Globus pallidus (tissue), 1 donor: ENCODE data around the gene CCBE1.
"Not testable (repeated sequence)": the region's sequence is repeated elsewhere in the genome, so short reads cannot be mapped to it uniquely, and the experiment has no call there.

Experiments
- DNase-seq: peaks from one replicate; pipeline ENCODE4 v3.0.0-alpha.2; 2015; ENCODE audit warnings: low spot score

The CCBE1 gene

GRCh38 chr18:59655676-59656075 lies 41.5 kb downstream of the CCBE1 start:
- DNase-seq, result no peak

DNA sequence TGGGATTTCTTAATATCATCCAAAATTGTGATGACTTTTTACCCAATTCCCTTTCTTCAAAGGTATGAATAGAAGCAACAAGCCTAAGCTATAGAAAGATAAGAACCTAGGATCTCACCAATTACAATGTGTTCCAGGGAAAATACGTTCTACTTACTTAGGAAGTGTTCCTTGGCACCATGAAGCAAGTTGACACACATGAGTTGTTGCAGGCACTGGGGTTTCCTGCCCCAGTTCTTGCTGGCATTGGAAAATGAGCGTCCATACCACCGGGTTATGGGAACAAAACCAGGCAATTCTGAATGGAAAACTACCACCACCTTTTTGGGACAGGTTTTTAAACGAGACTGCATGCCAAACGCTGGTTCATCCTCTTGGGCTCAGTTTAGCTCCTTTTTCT lies 46.2 kb downstream of the CCBE1 start:
- DNase-seq, result no peak

- DNase-seq, result no peak
These were observed 46.9 kb downstream of the CCBE1 start for GRCh38 chr18:59650266-59650820.

DNA sequence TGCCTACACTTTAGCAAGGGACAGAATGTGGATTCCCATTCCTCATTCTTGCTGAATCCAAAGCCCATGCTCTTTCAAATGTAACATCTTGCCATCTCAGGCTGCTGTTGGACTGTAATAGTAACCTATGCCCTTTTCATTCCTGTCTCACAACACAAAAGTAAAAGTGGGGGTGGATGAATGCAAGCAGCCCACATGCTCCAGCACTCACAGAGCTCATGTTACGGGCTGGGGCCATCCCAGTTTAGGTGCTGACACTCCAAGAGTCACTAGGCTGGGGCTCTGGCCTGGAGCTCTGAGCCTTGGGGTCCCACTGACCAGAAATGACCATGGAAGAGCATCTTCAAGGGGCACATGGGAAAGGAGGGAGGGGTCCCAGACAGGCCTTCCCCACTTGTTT lies 47.6 kb downstream of the CCBE1 start:
- no peak for DNase-seq

- not testable (repeated sequence) for DNase-seq
These were observed 48.8 kb downstream of the CCBE1 start for GRCh38 chr18:59648469-59648868.

DNA sequence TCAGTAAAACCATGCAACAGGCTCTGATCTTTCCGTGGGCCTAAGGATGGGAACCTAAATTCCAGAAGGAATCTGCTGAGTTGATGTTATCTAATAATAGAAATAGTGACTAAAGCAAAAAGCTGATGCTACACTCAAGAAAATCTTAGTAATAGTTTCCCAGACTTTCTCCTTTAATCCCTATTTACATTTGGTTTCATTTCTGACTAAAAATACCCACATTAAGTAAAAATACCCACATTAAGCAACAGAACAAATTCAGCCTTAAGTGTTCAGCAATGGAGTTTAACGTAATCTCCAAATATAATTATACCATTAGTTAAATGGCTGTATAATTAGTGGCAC lies 50.3 kb downstream of the CCBE1 start:
- no peak for DNase-seq

- DNase-seq, result no peak
These were observed 50.8 kb downstream of the CCBE1 start for GRCh38 chr18:59646228-59646962.

DNA sequence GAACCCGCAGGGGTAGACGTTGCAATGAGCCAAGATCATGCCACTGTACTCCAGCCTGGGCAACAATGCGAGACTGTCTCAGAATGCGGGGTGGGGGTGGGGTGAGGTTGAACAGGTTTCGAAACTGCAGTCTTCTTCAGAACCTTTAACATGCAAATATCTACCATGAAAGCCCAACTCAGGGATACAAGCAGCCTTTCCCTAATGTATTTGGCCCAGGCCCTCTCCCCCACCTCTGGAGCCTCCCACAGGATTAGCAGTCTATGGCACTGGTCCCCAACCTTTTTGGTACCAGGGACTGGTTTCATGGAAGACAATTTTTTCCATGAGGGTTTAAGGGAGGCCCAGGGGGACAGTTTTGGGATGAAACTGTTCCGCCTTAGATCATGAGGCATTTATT lies 53.5 kb downstream of the CCBE1 start:
- no peak for DNase-seq

DNA sequence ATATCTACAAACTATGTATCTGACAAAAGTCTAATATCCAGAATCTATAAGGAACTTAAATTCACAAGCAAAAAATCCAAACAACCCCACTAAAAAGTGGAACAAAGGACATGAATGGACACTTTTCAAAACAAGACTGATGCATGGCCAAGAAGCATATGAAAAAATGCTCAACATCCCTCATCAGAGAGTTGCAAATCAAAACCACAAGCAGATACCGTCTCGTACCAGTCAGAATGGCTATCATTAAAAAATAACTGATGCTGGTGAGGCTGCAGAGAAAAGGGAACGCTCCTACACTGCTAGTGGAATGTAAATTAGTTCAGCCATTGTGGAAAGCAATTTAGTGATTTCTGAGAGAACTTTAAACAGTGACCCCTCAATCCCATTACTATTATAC lies 56.5 kb downstream of the CCBE1 start:
- no peak for DNase-seq

- no peak for DNase-seq
These were observed 57.4 kb downstream of the CCBE1 start for GRCh38 chr18:59639821-59640220.

GRCh38 chr18:59639136-59639535 lies 58.1 kb downstream of the CCBE1 start:
- DNase-seq, result no peak

GRCh38 chr18:59633961-59634485 lies 63.2 kb downstream of the CCBE1 start:
- DNase-seq, result no peak

- DNase-seq, result no peak
These were observed 63.9 kb downstream of the CCBE1 start for GRCh38 chr18:59633317-59633716.

GRCh38 chr18:59631583-59632181 lies 65.5 kb downstream of the CCBE1 start:
- DNase-seq, result no peak

- no peak for DNase-seq
These were observed 67.3 kb downstream of the CCBE1 start for GRCh38 chr18:59629894-59630293.

GRCh38 chr18:59628995-59629394 lies 68.2 kb downstream of the CCBE1 start:
- no peak for DNase-seq

DNA sequence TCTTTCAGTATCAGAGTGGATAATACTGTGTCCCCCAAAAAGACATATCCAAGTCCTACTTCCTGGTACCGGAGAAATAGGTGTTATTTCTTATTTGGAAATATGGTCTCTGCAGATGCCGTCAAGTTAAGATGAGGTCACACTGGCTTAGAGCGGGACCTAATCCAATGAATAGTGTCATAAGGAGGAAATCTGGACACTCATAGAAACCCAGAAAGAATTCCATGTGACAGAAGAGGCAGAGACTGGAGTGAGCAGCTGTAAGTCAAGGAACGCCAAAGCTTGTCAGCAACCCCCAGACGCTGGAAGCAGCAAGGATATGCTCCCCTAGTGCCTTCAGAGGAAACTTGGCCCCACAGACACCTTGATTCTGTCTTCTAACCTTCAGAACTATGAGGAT lies 69.8 kb downstream of the CCBE1 start:
- no peak for DNase-seq

DNA sequence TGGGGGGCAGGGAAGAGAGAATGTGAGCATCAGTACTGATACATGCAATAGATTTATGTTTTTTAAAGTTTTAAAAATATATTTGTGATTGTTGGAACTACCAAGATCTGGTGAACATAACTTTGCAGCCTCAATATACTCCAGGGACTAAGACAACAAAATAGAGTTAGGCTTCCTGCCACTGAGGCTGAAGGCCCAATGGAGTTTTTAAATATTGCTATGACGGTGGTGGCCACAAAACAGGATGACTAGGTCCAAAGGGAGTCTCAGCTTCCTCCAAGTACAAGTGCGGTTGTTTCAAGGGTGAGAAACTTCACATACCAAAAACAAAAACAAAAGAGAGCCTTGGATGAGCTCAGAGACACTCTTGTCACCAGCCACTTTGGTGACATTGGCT lies 72.9 kb downstream of the CCBE1 start:
- no peak for DNase-seq

DNA sequence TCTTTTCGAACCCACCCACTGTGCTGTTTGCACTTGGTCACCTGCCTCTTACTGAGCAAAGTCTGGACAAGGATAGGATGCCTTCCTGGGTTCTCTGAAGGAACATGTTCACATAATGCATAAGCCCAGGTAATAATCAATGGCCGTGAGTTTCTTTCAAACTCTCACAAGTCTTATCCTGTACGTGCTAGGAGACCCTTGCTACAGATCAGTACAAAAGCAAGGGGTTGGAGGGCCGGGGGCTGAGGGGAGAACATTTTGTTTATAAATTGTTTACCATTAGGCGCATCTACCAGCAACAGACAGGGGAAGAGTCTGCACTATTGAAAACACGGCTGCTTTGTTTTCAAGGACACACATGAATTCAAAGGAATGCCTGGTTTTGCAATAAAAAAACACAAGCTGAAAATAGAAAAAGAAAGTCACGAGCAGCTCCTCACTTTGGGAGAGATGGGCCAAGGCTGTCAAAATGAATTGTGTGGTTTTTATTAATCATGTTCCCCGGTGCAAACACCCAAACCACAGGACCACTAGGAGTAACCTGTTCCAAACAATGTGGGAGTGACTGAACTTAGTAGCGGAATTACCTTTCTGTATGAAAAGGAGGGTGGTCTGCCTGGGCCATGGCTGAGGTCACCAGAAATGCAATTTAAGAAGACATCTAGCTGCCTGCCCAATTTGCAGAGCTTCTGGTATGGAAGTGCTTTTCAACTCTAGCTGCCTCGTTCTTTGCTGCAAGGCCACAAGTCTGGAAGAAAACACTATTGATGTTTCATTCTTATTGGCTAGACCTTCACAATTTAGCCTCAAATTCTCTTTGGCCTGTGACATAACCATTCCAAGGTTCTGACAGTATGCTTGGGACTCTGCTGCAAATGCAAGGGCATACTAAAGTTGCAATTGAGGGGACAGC lies 73.5 kb downstream of the CCBE1 start:
- DNase-seq, result no peak

DNA sequence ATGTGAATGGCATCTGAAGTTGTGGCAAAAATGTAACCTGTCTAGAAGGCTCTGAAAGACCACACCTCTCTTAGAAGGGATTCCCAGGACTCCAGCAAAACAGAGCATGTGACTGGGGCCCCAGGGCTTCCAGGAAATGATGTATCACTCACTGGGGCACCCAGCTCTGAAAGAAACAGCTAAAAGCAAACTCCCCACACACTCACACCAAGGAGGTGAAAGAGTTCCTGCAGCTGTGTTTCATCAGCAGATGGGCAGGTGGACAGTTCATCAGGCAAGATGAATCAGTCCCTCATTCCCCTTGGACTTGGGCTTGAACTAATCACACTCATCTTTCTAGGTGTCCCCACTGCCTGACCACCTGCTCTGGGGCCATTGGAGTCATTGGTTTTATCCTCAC lies 76.2 kb downstream of the CCBE1 start:
- no peak for DNase-seq

DNA sequence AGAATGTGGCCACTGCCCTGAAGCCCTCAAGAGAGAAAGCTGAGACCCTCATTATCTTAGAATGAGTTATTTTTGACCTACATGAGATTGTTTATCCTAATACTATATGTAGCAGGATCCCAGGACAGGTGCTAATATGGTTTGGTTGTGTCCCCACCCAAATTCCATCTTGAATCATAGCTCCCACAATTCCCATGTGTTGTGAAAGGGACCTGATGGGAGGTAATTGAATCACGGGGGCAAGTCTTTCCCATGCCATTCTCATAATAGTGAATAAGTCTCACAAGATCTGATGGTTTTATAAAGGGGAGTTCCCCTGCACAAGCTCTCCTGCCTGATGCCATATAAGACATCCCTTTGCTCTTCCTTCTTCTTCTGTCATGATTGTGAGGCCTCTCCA lies 76.8 kb downstream of the CCBE1 start:
- no peak for DNase-seq

- DNase-seq, result no peak
These were observed 77.4 kb downstream of the CCBE1 start for GRCh38 chr18:59619816-59620215.
